GM12878 (cell line): ENCODE results near the gene PAGE2.

Experiments used
- CEBPB ChIP-seq, 2 experiments: fragments of 150-350 bp in 1 of 2; IDR thresholded peaks; 2 replicates each; pipeline ENCODE4 v1.6.1; 2012 to 2014; ENCODE audit warnings: low read depth in 2 of 2, low read length in 2 of 2, borderline replicate concordance in 1 of 2, inconsistent platforms in 1 of 2
- CREM ChIP-seq: IDR thresholded peaks from 2 replicates; pipeline ENCODE4 v1.6.1; 2014; ENCODE audit warnings: antibody characterized with exemption, low read depth
- CTCF ChIP-seq, 3 experiments: IDR thresholded peaks in 2 of 3; conservative IDR thresholded peaks in 1 of 3; 2 replicates each; pipeline ENCODE4 v1.5.1; 2011; ENCODE audit warnings: low read depth in 3 of 3, low read length in 3 of 3, mild to moderate bottlenecking in 3 of 3, control low read depth in 2 of 3, moderate library complexity in 2 of 3, inconsistent platforms in 1 of 3, mixed read lengths in 1 of 3; ENCODE audit not compliant: control insufficient read depth in 2 of 3, insufficient read depth in 1 of 3; ENCODE audit errors: extremely low read depth in 1 of 3
- MAX ChIP-seq: IDR thresholded peaks from 2 replicates; pipeline ENCODE4 v1.6.1; 2012; ENCODE audit warnings: low read depth, low read length, improper control_type of control experiment
- MEF2A ChIP-seq: IDR thresholded peaks from 2 replicates; pipeline ENCODE4 v1.6.1; 2011; ENCODE audit warnings: low read depth, mild to moderate bottlenecking, low read length, moderate library complexity; ENCODE audit not compliant: insufficient read depth
- MTA3 ChIP-seq: IDR thresholded peaks from 2 replicates; pipeline ENCODE4 v1.6.1; 2012; ENCODE audit warnings: low read length, inconsistent platforms, borderline replicate concordance
- TAF1 ChIP-seq: IDR thresholded peaks from 2 replicates; pipeline ENCODE4 v1.6.1; 2011; ENCODE audit warnings: mild to moderate bottlenecking, low read depth, low read length, borderline replicate concordance

GRCh38 chrX:55132416-55132815 lies 43.6 kb downstream of the PAGE2 start:
- TF ChIP-seq MTA3 (no peak), MAX (no peak), CTCF (IDR thresholded peaks at IDR 0.05 in 2 of 3, conservative IDR thresholded peaks at IDR 0.05 in 1 of 3; ENCODE audit: control insufficient read depth in 2 of 3, extremely low read depth in 1 of 3, insufficient read depth in 1 of 3, low read depth in 3 of 3, low read length in 3 of 3) (no peak), CEBPB (IDR thresholded peaks at IDR 0.05; ENCODE audit: borderline replicate concordance in 1 of 2, low read depth in 2 of 2, low read length in 2 of 2) (no peak), CREM (no peak), TAF1 (no peak), MEF2A (no peak)
